ENCODE measurements around the gene FXYD4. TPM values are rescaled to one million over a fixed set of nuclear protein-coding genes. Genes with fewer than 3 reads are reported as not detected.
"Not testable (repeated sequence)": the region's sequence is repeated elsewhere in the genome, so short reads cannot be mapped to it uniquely, and the experiment has no call there.

Gene FXYD4
- total RNA-seq, 2 experiments from 2014 or later: not detected

- no peak for ATAC-seq (ENCODE audit: low read depth)
- Mint-ChIP-seq H3K4me1 (peaks cover 35% of the 10 kb centered on the region), H3K4me3 (no peak overlapping the region), H3K27me3 (no peaks in the 10 kb centered on the region), H3K36me3 (peaks cover 42% of the 10 kb centered on the region), H3K9me3 (no peaks in the 10 kb centered on the region), H3K27ac (no peak overlapping the region)
- DNase-seq: no peak
- POLR2A ChIA-PET: interaction anchor here (1.0 to 1.9 kb wide), 3 partner anchors 8 to 51 kb away, joined by 3 to 7 read pairs (median 5); partner anchors contain the start of gene ZNF487
Measured at GRCh38 chr10:43385412-43386004, 14.1 kb downstream of the FXYD4 start.

DNA sequence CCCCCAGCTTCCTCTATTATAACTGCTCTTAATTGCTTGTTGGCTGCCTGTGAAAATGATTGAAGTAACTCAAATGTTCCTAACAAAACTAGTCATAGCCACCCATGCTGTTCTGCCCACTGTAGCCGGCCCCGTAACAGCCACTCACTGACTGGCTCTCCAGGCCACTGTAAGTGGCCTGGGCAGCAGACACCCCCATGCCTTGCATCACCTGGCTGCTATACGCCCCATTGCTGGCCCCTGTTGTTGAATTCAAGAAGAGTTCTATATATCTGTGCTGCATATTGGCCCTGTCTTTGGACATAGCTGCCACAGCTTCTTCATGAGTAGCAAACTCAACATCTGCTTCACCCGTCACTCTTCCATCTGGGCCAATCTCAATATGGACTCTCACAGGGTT, 15.1 kb downstream of the FXYD4 start:
- POLR2A ChIA-PET: interaction anchor here (1.1 to 1.9 kb wide), 2 partner anchors 10 to 25 kb away, joined by 3 to 7 read pairs; no protein-coding TSS in a partner anchor
- peak overlapping the region; percentile 8 for H3K4me3 Mint-ChIP-seq
- no peak for DNase-seq
- H3K27me3 Mint-ChIP-seq: no peaks in the 10 kb centered on the region
- ATAC-seq (ENCODE audit: low read depth): no peak
- peaks cover 41% of the 10 kb centered on the region for H3K4me1 Mint-ChIP-seq
- H3K27ac Mint-ChIP-seq: peak overlapping the region; percentile 19
- H3K9me3 Mint-ChIP-seq: no peaks in the 10 kb centered on the region
- peaks cover 50% of the 10 kb centered on the region for H3K36me3 Mint-ChIP-seq

GRCh38 chr10:43386981-43387677, 15.7 kb downstream of the FXYD4 start:
- ATAC-seq (ENCODE audit: low read depth): no peak
- H3K4me1 Mint-ChIP-seq: peaks cover 45% of the 10 kb centered on the region

GRCh38 chr10:43387678-43388032, 16.2 kb downstream of the FXYD4 start:
- no peak for ATAC-seq (ENCODE audit: low read depth)

More at GRCh38 chr10:43386981-43387677, 15.7 kb downstream of the FXYD4 start:
- Mint-ChIP-seq H3K36me3 (peaks cover 55% of the 10 kb centered on the region), H3K27me3 (no peaks in the 10 kb centered on the region), H3K4me3 (no peak overlapping the region), H3K27ac (no peak overlapping the region), H3K9me3 (no peaks in the 10 kb centered on the region)
- POLR2A ChIA-PET: interaction anchor here (1.1 to 1.9 kb wide), 2 partner anchors 9 to 26 kb away, joined by 3 to 7 read pairs; no protein-coding TSS in a partner anchor
- DNase-seq: no peak

GRCh38 chr10:43389867-43390266, 18.4 kb downstream of the FXYD4 start:
- DNase-seq (no peak), ATAC-seq (ENCODE audit: low read depth) (no peak)
- H3K27ac Mint-ChIP-seq: peak overlapping the region; percentile 81
- POLR2A ChIA-PET: interaction anchor here (0.9 to 1.1 kb wide), 2 partner anchors 18 to 19 kb away, joined by 3 to 7 read pairs; partner anchors contain the start of gene HNRNPF
- peaks cover 70% of the 10 kb centered on the region for H3K36me3 Mint-ChIP-seq
- no peaks in the 10 kb centered on the region for H3K9me3 Mint-ChIP-seq
- no peak overlapping the region for H3K4me3 Mint-ChIP-seq
- no peaks in the 10 kb centered on the region for H3K27me3 Mint-ChIP-seq
- peaks cover 61% of the 10 kb centered on the region for H3K4me1 Mint-ChIP-seq

More at GRCh38 chr10:43387678-43388032, 16.2 kb downstream of the FXYD4 start:
- no peaks in the 10 kb centered on the region for H3K9me3 Mint-ChIP-seq
- no peak overlapping the region for H3K4me3 Mint-ChIP-seq
- H3K4me1 Mint-ChIP-seq: peaks cover 49% of the 10 kb centered on the region
- POLR2A ChIA-PET: interaction anchor here (0.6 kb wide), 1 partner anchor 31 kb away, joined by 3 read pairs; no protein-coding TSS in a partner anchor
- DNase-seq: no peak
- no peaks in the 10 kb centered on the region for H3K27me3 Mint-ChIP-seq
- peaks cover 59% of the 10 kb centered on the region for H3K36me3 Mint-ChIP-seq
- H3K27ac Mint-ChIP-seq: no peak overlapping the region

DNA sequence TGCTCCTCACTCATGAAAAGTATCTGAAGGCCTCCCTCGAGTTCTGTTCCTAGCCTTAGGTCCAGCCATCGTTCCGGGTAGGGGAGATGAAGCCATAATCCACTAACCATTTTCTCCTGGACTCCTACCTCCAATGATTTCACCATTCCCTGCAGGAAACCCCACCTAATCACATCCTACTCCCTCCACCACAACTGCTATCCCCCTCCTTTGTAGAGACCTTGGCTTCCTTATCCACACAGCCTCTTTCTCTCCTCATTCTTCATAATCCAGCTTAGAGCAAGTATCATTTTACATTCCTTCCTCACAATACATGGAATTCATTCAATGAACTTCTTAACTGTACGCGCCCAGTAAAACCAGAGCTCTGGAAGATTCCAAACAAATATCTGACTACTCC, 18.9 kb downstream of the FXYD4 start:
- POLR2A ChIA-PET: interaction anchor here (0.9 to 1.1 kb wide), 2 partner anchors 18 to 19 kb away, joined by 3 to 7 read pairs; partner anchors contain the start of gene HNRNPF
- H3K27ac Mint-ChIP-seq: peak overlapping the region; percentile 81
- H3K9me3 Mint-ChIP-seq: no peaks in the 10 kb centered on the region
- no peaks in the 10 kb centered on the region for H3K27me3 Mint-ChIP-seq
- H3K4me3 Mint-ChIP-seq: peak overlapping the region; percentile 31
- peaks cover 66% of the 10 kb centered on the region for H3K4me1 Mint-ChIP-seq
- ATAC-seq (ENCODE audit: low read depth) (no peak), DNase-seq (no peak)
- H3K36me3 Mint-ChIP-seq: peaks cover 74% of the 10 kb centered on the region

DNA sequence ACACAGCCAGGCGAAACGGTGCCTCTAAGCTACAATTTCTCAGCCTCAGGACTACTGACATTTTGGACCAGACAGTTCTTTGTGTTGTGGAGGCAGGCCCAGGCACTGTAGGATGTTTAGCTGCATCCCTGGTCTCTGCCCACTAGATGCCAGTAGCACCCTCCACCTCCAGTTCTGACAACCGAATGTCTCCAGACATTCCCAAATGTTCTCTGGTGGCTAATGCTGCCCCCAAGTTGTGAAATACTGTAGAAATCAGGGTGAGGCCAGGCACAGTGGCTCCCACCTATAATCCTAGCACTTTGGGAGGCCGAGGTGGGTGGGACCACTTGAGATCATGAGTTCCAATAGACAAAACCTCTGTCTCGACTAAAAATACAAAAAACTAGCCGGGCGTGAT, 19.3 kb downstream of the FXYD4 start:
- Mint-ChIP-seq H3K9me3 (no peaks in the 10 kb centered on the region), H3K4me1 (peaks cover 69% of the 10 kb centered on the region), H3K27ac (peak overlapping the region; percentile 81), H3K36me3 (peaks cover 76% of the 10 kb centered on the region), H3K4me3 (no peak overlapping the region), H3K27me3 (no peaks in the 10 kb centered on the region)
- DNase-seq (no peak), ATAC-seq (ENCODE audit: low read depth) (peak; percentile 43)
- POLR2A ChIA-PET: interaction anchor here (0.9 to 1.1 kb wide), 2 partner anchors 17 to 19 kb away, joined by 3 to 7 read pairs; partner anchors contain the start of gene HNRNPF

- peaks cover 74% of the 10 kb centered on the region for H3K36me3 Mint-ChIP-seq
- DNase-seq (no peak), ATAC-seq (ENCODE audit: low read depth) (no peak)
- peak overlapping the region; percentile 60 for H3K27ac Mint-ChIP-seq
- no peaks in the 10 kb centered on the region for H3K9me3 Mint-ChIP-seq
- POLR2A ChIA-PET: no interaction called here
- no peak overlapping the region for H3K4me3 Mint-ChIP-seq
- H3K4me1 Mint-ChIP-seq: peaks cover 68% of the 10 kb centered on the region
- no peaks in the 10 kb centered on the region for H3K27me3 Mint-ChIP-seq
Measured at GRCh38 chr10:43391496-43391895, 20.1 kb downstream of the FXYD4 start.

DNA sequence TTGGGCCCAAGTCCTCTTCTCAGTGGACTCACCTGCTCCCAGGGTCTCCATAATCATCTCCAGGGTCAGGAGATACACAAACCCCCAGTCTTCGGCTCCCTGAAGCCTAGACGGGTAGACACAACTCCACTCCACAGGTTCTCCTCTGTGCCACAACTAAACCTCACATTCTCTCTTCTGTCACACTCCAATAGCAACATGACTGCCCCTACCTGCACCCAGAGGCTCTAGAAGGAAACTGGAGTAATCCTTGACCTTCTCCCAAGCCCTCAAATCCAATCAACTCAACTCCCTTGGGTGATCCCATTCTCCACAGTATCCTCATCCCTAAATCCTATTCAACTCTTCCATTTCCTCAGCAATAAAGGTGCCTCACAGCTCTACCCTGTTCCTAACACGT, 21.3 kb downstream of the FXYD4 start:
- DNase-seq (no peak), ATAC-seq (ENCODE audit: low read depth) (no peak)
- Mint-ChIP-seq H3K4me1 (peaks cover 62% of the 10 kb centered on the region), H3K9me3 (no peaks in the 10 kb centered on the region), H3K4me3 (peak overlapping the region; percentile 12), H3K36me3 (peaks cover 64% of the 10 kb centered on the region), H3K27me3 (no peaks in the 10 kb centered on the region), H3K27ac (peak overlapping the region; percentile 26)
- POLR2A ChIA-PET: no interaction called here

DNA sequence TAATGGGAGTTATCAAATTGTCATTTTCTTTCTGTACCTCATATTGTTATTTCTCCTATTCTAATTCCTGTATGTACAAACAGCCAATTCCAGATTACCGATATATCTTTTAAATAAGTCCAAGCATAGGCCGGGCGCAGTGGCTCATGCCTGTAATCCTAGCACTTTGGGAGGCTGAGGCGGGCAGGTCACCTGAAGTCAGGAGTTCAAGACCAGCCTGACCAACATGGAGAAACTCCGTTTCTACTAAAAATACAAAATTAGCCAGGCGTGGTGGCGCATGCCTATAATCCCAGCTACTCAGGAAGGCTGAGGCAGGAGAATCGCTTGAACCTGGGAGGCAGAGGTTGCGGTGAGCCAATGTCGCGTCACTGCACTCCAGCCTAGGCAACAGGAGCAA, 21.8 kb downstream of the FXYD4 start:
- H3K9me3 Mint-ChIP-seq; ATAC-seq (ENCODE audit: low read depth); DNase-seq; H3K4me3 Mint-ChIP-seq; H3K27me3 Mint-ChIP-seq: not testable (repeated sequence)
- Mint-ChIP-seq H3K27ac (peak overlapping the region; percentile 26), H3K4me1 (peaks cover 63% of the 10 kb centered on the region), H3K36me3 (peaks cover 66% of the 10 kb centered on the region)
- POLR2A ChIA-PET: interaction anchor here (0.5 to 7.1 kb wide), 4 partner anchors 8 to 98 kb away, joined by 3 to 108 read pairs (median 5); no protein-coding TSS in a partner anchor

DNA sequence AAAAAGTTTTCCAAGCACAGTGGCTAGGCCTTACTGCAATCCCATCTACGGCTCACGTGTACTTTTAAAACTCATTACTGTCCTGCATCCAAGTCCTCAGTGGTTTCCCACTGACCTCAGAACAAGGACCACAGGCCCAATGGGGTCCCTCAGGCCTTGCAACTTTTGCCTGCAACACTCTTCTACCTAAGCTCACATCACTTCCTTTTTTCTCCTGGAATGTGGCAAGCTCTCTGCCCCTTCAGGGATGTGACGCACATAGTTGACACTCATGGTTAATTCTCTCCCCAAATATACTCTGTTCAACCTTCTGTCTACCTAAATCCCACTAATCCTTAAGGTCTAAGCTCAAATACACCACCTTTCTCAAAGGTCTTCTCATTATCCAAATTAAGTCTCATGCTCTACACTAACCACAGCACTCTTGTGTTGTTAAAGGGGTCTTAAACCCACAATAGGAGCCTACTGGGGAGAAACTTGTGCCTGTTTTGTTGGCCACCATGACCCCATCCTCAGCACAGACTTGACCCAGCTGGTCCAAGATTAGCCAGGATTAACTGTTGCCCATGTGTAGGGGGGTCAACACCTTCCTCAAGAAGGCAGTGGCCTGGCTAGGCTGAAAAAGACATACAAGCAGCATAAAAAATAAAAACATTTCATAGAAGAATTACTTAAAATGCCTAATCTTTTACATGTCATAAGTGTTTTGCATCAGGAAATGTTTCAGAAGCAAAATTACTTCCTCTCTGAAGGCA, 22.3 kb downstream of the FXYD4 start:
- peaks cover 63% of the 10 kb centered on the region for H3K4me1 Mint-ChIP-seq
- POLR2A ChIA-PET: interaction anchor here (0.5 to 7.1 kb wide), 7 partner anchors 8 to 99 kb away, joined by 3 to 108 read pairs (median 5); no protein-coding TSS in a partner anchor
- H3K27me3 Mint-ChIP-seq: no peaks in the 10 kb centered on the region
- peaks cover 63% of the 10 kb centered on the region for H3K36me3 Mint-ChIP-seq
- ATAC-seq (ENCODE audit: low read depth) (no peak), DNase-seq (no peak)
- peak overlapping the region; percentile 55 for H3K27ac Mint-ChIP-seq
- H3K9me3 Mint-ChIP-seq: no peaks in the 10 kb centered on the region
- H3K4me3 Mint-ChIP-seq: peak overlapping the region; percentile 91

DNA sequence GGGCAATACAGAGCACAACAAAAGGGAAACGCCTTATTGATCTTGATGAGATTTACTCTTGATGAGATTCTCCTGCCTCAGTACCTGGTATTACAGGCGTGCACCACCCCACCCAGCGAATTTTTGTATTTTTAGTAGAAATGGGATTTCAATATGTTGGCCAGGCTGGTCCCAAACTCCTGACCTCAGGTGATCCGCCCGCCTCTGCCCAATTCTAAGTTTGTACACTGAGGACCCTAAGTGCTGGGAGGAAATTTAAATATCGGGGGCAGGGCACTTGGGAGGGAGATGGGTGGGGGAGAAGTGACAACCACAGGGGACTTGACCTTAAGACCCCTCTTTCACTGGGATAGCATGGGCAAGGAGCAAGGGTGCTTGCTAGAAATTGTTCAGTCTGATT, 23.4 kb downstream of the FXYD4 start:
- ATAC-seq (ENCODE audit: low read depth) (no peak), DNase-seq (no peak)
- Mint-ChIP-seq H3K27me3 (no peaks in the 10 kb centered on the region), H3K9me3 (no peaks in the 10 kb centered on the region), H3K36me3 (peaks cover 62% of the 10 kb centered on the region), H3K4me3 (peak overlapping the region; percentile 91), H3K4me1 (peaks cover 68% of the 10 kb centered on the region), H3K27ac (peak overlapping the region; percentile 91)
- POLR2A ChIA-PET: interaction anchor here (1.2 to 7.1 kb wide), 3 partner anchors 11 to 26 kb away, joined by 5 to 108 read pairs (median 45); partner anchors contain the start of gene HNRNPF

Measured in activated naive CD8-positive, alpha-beta T cell treated with anti-CD3 and anti-CD28 coated beads, Interleukin-2, amount 10 ng/mL, durations not matched to agents 7 days and 5 days (primary cell).